K562 (cell line): Measurements from ENCODE around the gene HS3ST1. TPM values are rescaled to one million over a fixed set of nuclear protein-coding genes. Genes with fewer than 3 reads are reported as not detected.

Experiments used
- ATAC-seq: fragments of 200-7000 bp; cut with Tn5 transposase; 3 replicates; pipeline ENCODE4 v1.9.1; 2020; ENCODE audit warnings: moderate library complexity
- BruUV-seq: library from RNA; stranded (reverse); fragments of 400-500 nt; replicated peaks from 2 replicates; lab custom pipeline; 2021; lab: Mats Ljungman, UMichigan
- CTCF ChIA-PET: fragments of 300-600 bp; formaldehyde crosslinking; extraction: SDS; loops from one replicate; lab custom pipeline; 2021; ENCODE audit warnings: low intra/inter-chr PET ratio; lab: Yijun Ruan, JAX
- POLR2A ChIA-PET: fragments of 300-600, 350-650 bp; sonication (Branson Sonifier 250); formaldehyde crosslinking; extraction: SDS; loops from one replicate; lab custom pipeline; 2021; ENCODE audit warnings: antibody characterized with exemption, inconsistent platforms; lab: Yijun Ruan, JAX
- DNase-seq, 4 experiments: peaks; one replicate each; pipeline versions ENCODE4 v3.0.0 to v3.0.0-alpha.2; 2011 to 2018; ENCODE audit warnings: low spot score in 3 of 4, mixed read lengths in 3 of 4; ENCODE audit errors: extremely low read depth in 1 of 4
- FAIRE-seq: peaks from 2 replicates; lab custom pipeline; 2011; peaks lifted over from hg19 to GRCh38; lab: Jason Lieb, UNC
- H2AFZ ChIP-seq: 2 replicates; pipeline ENCODE4 v1.6.0; 2011; ENCODE audit warnings: low read depth, low read length, control low read depth, inconsistent platforms
- H3K27ac ChIP-seq: fragments of 200-600 bp; 3 replicates; pipeline ENCODE4 v1.8.0; 2011; ENCODE audit warnings: low read depth, mild to moderate bottlenecking, control low read depth, inconsistent platforms, low read length, moderate library complexity, mixed read lengths; ENCODE audit errors: extremely low read depth
- H3K27me3 ChIP-seq, 2 experiments: fragments of 300-600 bp in 1 of 2; 2 replicates in 1 of 2; 3 replicates in 1 of 2; pipeline versions ENCODE4 v1.6.0 to v1.8.0; 2011; ENCODE audit warnings: inconsistent platforms in 2 of 2, low read length in 2 of 2, mild to moderate bottlenecking in 1 of 2, mixed read lengths in 1 of 2, moderate library complexity in 1 of 2; ENCODE audit not compliant: control insufficient read depth in 2 of 2, insufficient read depth in 2 of 2
- H3K36me3 ChIP-seq: fragments of 300-600 bp; 3 replicates; pipeline ENCODE4 v1.8.0; 2011; ENCODE audit warnings: mild to moderate bottlenecking, low read length, inconsistent platforms; ENCODE audit not compliant: control insufficient read depth, insufficient read depth
- H3K4me1 ChIP-seq, 2 experiments: fragments of 200-600 bp in 1 of 2; replicated peaks in 1 of 2; 2 replicates in 1 of 2; 3 replicates in 1 of 2; pipeline versions ENCODE4 v1.5.1 to v1.8.0; 2011; ENCODE audit warnings: inconsistent platforms in 2 of 2, low read length in 2 of 2, mild to moderate bottlenecking in 1 of 2, mixed read lengths in 1 of 2, moderate library complexity in 1 of 2; ENCODE audit not compliant: control insufficient read depth in 2 of 2, insufficient read depth in 2 of 2
- H3K4me2 ChIP-seq: 2 replicates; pipeline ENCODE4 v1.6.1; 2011; ENCODE audit warnings: low read length, control low read depth, inconsistent platforms, mixed read lengths; ENCODE audit not compliant: insufficient read depth
- H3K4me3 ChIP-seq: fragments of 200-600 bp; sonication (generic), shearing (Covaris generic); 2 replicates; pipeline ENCODE4 v1.5.1; 2016; ENCODE audit warnings: control low read depth, inconsistent platforms
- H3K79me2 ChIP-seq: fragments of 200-600 bp; 3 replicates; pipeline ENCODE4 v1.8.0; 2011; ENCODE audit warnings: low read length, inconsistent platforms; ENCODE audit not compliant: control insufficient read depth, insufficient read depth
- H3K9ac ChIP-seq, 2 experiments: 2 replicates each; pipeline versions ENCODE4 v1.6.0 to v1.6.1; 2011; ENCODE audit warnings: low read depth in 2 of 2, low read length in 2 of 2, control low read depth in 1 of 2, inconsistent platforms in 1 of 2, mild to moderate bottlenecking in 1 of 2, mixed read lengths in 1 of 2; ENCODE audit not compliant: insufficient read depth in 1 of 2
- H3K9me1 ChIP-seq: one replicate; pipeline ENCODE4 v1.6.0; 2011; ENCODE audit warnings: inconsistent platforms, mild to moderate bottlenecking, low read length, moderate library complexity; ENCODE audit not compliant: control insufficient read depth, insufficient read depth
- H3K9me3 ChIP-seq: replicated peaks from 2 replicates; pipeline ENCODE4 v1.5.1; 2011; ENCODE audit warnings: low read depth, low read length, inconsistent platforms; ENCODE audit not compliant: control insufficient read depth, insufficient read depth
- H4K20me1 ChIP-seq: replicated peaks from 2 replicates; pipeline ENCODE4 v1.6.1; 2011; ENCODE audit warnings: low read length, inconsistent platforms, mixed read lengths; ENCODE audit not compliant: control insufficient read depth, insufficient read depth
- ARID1B ChIP-seq: fragments of 450-650 bp; IDR thresholded peaks from 2 replicates; pipeline ENCODE4 v1.6.1; 2016; ENCODE audit warnings: antibody characterized with exemption, mild to moderate bottlenecking, inconsistent platforms
- HNRNPK ChIP-seq: fragments of 200-400 bp; formaldehyde crosslinking; IDR thresholded peaks from one replicate; pipeline ENCODE4 v1.6.1; 2018; ENCODE audit warnings: mild to moderate bottlenecking, low read depth, low read length; ENCODE audit not compliant: poor library complexity, severe bottlenecking
- SREBF1 ChIP-seq: fragments of 150-350 bp; IDR thresholded peaks from 2 replicates; pipeline ENCODE4 v1.6.1; 2014; ENCODE audit warnings: antibody characterized with exemption, low read depth, low read length, borderline replicate concordance
- ZFP30 ChIP-seq: fragments of 250-450 bp; sonication (Bioruptor Pico); IDR thresholded peaks from 2 replicates; pipeline ENCODE4 v1.8.0; 2022; ENCODE audit warnings: moderate library complexity, mild to moderate bottlenecking, inconsistent platforms, borderline replicate concordance
- WGBS: fragments of 100-300 bp; shearing (Covaris generic); methylation state at CpG from one replicate; pipeline ENCODE4 v1.1.6; 2016; ENCODE audit warnings: low coverage, mixed read lengths; ENCODE audit not compliant: insufficient coverage; ENCODE audit errors: missing lambda C conversion rate; 5-methylcytosine and 5-hydroxymethylcytosine counted together
- in situ Hi-C: fragments of 300-500 bp; cut with MboI; formaldehyde crosslinking; loops from 4 replicates; pipeline ENCODE4 v1.15.0; 2018; ENCODE audit warnings: inconsistent platforms, mixed read lengths
- intact Hi-C: fragments of 100-400 bp; cut with micrococcal nuclease; formaldehyde crosslinking; loops from 2 replicates; pipeline ENCODE4 v1.14.2; 2022
- polyA plus RNA-seq, 8 experiments: library from polyadenylated mRNA; depleted of rRNA in 4 of 8; stranded (reverse) in 5 of 8; unstranded in 3 of 8; fragments of >200 nt; fragmentation: Nextera tagmentation in 2 of 8; fragmentation: Illumina TruSeq in 1 of 8; extraction: Ambion mirVana in 2 of 8; extraction: Trizol in 1 of 8; gene quantifications; 2 replicates each; pipeline versions ENCODE4 v1.2.1 to v1.2.3, GENCODE V29; 2011 to 2014; ENCODE audit warnings: inconsistent platforms in 1 of 8, missing spikeins in 1 of 8
- total RNA-seq, 7 experiments: library from RNA; depleted of rRNA in 6 of 7; stranded (reverse); fragments of >200 nt in 6 of 7; fragmentation: Illumina TruSeq in 2 of 7; extraction: Trizol in 2 of 7; gene quantifications; 2 replicates each; pipeline versions ENCODE4 v1.2.1 to v1.2.3, GENCODE V29; 2011 to 2021; ENCODE audit warnings: low replicate concordance in 1 of 7
- TF ChIP-seq, protein P1 (sequence below): fragments of 250-450 bp; sonication (Bioruptor Pico); IDR thresholded peaks from 2 replicates; pipeline ENCODE4 v1.4.0; 2020

HS3ST1 gene
- total and polyA plus RNA-seq, 9 of the 15 experiments (the other 6 are each of a cell fraction or from before 2014, with no cell fraction given): 0.02 TPM; not detected in 8

DNA sequence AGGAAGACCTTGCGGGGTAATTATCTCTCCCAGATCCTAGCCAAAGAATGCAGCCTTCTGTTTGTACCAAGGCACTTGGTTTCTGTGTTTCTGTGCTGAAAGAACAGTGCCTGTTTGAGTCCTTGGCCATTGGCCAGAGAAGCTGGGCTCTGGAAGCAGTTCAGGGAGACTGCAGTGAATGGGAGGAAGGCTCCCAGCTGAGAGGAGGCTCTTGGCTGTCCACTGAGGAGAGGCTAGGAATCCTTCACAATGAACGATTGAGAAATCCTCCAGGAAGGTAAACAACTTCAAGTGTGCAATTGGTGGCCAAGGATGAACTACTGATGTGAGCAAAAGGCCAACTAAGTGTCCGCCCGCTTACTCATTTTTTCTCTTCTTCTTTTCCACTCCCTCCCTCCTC, 61.3 kb downstream of the HS3ST1 start:
- ChIA-PET POLR2A (no interaction called here), CTCF (no interaction called here)
- no peak for ATAC-seq
- Histone ChIP-seq H3K79me2 (no peaks in the 10 kb centered on the region), H3K9me3 (no peaks in the 10 kb centered on the region), H2AFZ (no peak overlapping the region), H3K9me1 (no peaks in the 10 kb centered on the region), H3K27ac (no peak overlapping the region), H3K4me1 (no peaks in the 10 kb centered on the region), H3K9ac (no peak overlapping the region), H3K4me3 (no peak overlapping the region), H3K36me3 (no peaks in the 10 kb centered on the region), H3K4me2 (no peak overlapping the region), H3K27me3 (no peaks in the 10 kb centered on the region), H4K20me1 (no peaks in the 10 kb centered on the region)
- DNase-seq: no peak
- WGBS: 2% methylated on average over 4 of the region's 4 CpGs
- no peak for TF ChIP-seq ZFP30 (CRISPR knock-in tag)
- no peak for TF ChIP-seq ARID1B
- TF ChIP-seq SREBF1: no peak
- in situ Hi-C loops: no loop called here
- BruUV-seq: no TSS peak
- intact Hi-C loops: no loop called here
- no peak for FAIRE-seq

DNA sequence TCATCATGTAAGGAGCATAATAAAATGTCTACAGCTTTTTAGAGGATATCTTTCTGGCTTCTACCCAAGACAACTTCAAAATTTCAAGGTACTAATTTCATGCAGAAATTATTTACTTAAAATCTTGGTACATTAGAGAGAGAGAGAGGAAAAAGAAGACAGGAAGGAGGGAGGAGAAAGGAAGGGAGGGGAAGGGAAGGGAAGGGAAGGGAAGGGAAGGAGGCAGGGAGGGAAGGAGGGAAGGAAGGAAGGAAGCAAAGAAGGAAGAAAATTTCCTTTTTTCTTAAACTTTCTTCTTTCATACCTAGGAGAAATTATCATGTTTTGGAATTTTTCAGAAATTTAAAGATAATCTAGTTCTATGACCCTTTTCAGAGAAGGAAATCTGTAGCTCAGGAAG, 61.8 kb downstream of the HS3ST1 start:
- no TSS peak for BruUV-seq
- no peaks in the 10 kb centered on the region for H4K20me1 ChIP-seq
- no peak overlapping the region for H3K9ac ChIP-seq
- no peaks in the 10 kb centered on the region for H3K27me3 ChIP-seq
- CTCF ChIA-PET: no interaction called here
- no peak overlapping the region for H2AFZ ChIP-seq
- H3K4me1 ChIP-seq: no peaks in the 10 kb centered on the region
- no peak overlapping the region for H3K27ac ChIP-seq
- in situ Hi-C loops (no loop called here), intact Hi-C loops (no loop called here)
- ATAC-seq (no peak), DNase-seq (no peak), FAIRE-seq (no peak)
- no peak overlapping the region for H3K4me3 ChIP-seq
- no peaks in the 10 kb centered on the region for H3K36me3 ChIP-seq
- H3K9me1 ChIP-seq: no peaks in the 10 kb centered on the region
- TF ChIP-seq HNRNPK: peak; percentile 52
- TF ChIP-seq, protein P1, sequence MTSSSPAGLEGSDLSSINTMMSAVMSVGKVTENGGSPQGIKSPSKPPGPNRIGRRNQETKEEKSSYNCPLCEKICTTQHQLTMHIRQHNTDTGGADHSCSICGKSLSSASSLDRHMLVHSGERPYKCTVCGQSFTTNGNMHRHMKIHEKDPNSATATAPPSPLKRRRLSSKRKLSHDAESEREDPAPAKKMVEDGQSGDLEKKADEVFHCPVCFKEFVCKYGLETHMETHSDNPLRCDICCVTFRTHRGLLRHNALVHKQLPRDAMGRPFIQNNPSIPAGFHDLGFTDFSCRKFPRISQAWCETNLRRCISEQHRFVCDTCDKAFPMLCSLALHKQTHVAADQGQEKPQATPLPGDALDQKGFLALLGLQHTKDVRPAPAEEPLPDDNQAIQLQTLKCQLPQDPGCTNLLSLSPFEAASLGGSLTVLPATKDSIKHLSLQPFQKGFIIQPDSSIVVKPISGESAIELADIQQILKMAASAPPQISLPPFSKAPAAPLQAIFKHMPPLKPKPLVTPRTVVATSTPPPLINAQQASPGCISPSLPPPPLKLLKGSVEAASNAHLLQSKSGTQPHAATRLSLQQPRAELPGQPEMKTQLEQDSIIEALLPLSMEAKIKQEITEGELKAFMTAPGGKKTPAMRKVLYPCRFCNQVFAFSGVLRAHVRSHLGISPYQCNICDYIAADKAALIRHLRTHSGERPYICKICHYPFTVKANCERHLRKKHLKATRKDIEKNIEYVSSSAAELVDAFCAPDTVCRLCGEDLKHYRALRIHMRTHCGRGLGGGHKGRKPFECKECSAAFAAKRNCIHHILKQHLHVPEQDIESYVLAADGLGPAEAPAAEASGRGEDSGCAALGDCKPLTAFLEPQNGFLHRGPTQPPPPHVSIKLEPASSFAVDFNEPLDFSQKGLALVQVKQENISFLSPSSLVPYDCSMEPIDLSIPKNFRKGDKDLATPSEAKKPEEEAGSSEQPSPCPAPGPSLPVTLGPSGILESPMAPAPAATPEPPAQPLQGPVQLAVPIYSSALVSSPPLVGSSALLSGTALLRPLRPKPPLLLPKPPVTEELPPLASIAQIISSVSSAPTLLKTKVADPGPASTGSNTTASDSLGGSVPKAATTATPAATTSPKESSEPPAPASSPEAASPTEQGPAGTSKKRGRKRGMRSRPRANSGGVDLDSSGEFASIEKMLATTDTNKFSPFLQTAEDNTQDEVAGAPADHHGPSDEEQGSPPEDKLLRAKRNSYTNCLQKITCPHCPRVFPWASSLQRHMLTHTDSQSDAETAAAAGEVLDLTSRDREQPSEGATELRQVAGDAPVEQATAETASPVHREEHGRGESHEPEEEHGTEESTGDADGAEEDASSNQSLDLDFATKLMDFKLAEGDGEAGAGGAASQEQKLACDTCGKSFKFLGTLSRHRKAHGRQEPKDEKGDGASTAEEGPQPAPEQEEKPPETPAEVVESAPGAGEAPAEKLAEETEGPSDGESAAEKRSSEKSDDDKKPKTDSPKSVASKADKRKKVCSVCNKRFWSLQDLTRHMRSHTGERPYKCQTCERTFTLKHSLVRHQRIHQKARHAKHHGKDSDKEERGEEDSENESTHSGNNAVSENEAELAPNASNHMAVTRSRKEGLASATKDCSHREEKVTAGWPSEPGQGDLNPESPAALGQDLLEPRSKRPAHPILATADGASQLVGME (CRISPR knock-in tag): no peak
- H3K79me2 ChIP-seq: no peaks in the 10 kb centered on the region
- POLR2A ChIA-PET: no interaction called here
- no peak overlapping the region for H3K4me2 ChIP-seq
- no peaks in the 10 kb centered on the region for H3K9me3 ChIP-seq
